NCI-H748 (cell line): ENCODE data around the gene TAB3.
"Not testable (repeated sequence)": the region's sequence is repeated elsewhere in the genome, so short reads cannot be mapped to it uniquely, and the experiment has no call there.

ENCODE experiments used
- DNase-seq: peaks from one replicate; lab custom pipeline; 2025; ENCODE audit not compliant: unreplicated experiment; lab: John Stamatoyannopoulos, UW

TAB3 gene

GRCh38 chrX:30819080-30819479 lies 70.0 kb downstream of the TAB3 start:
- DNase-seq = no peak

- DNase-seq = no peak
Observed at GRCh38 chrX:30816079-30816478, 73.0 kb downstream of the TAB3 start.

DNA sequence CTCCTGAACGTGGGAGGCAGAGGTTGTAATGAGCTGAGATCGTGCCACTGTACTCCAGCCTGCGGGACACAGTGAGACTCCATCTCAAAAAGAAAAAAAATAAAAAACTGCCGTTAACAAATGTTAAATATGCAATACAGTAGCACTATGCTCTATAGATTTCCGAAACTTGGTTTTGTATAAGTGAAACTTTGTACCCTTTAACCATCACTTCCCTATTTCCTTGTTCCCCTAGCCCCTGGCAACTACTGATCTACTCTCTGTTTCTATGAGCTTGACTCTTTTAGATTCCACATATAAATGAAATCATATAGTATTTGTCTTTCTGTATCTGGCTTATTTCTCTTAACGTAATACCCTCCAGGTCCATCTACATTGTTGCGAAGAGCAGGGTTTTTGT lies 74.1 kb downstream of the TAB3 start:
- DNase-seq = no peak

DNA sequence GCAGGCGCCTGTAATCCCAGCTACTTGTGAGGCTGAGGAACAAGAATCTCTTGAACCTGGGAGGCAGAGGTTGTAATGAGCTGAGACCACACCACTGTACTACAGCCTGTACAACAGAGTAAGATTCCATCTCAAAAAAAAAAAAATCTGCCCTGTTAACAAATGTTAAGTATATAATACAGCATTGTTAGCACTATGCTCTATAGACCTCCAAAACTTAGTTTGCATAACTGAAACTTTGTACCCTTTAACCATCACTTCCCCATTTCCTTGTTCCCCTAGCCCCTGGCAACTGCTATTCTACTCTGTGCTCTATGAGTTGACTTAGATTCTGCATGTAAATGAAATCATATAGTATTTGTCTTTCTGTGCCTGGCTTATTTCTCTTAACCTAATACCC lies 76.7 kb downstream of the TAB3 start:
- no peak for DNase-seq

GRCh38 chrX:30806187-30806728 lies 82.8 kb downstream of the TAB3 start:
- DNase-seq = no peak

DNA sequence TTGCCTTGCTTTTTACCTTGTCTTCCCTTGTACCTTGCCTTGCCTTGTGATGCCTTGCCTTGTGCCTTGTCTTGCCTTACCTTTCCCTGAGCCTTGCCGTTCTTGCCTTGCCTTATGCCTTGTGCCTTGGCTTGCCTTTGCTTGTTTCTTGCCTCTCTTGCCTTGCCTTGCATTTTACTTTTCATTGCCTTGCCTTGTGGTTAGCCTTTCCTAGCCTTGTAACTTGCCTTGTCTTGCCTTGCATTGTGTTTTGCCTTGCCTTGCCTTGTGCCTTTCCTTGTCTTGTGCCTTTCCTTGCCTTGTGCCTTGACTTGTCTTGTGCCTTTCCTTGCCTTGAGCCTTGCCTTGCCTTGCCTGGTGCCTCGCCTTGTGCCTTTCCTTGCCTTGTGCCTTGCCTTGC lies 84.6 kb downstream of the TAB3 start:
- no peak for DNase-seq

GRCh38 chrX:30800901-30801300 lies 88.2 kb downstream of the TAB3 start:
- no peak for DNase-seq

GRCh38 chrX:30799327-30799726 lies 89.7 kb downstream of the TAB3 start:
- DNase-seq = no peak

GRCh38 chrX:30798810-30799209 lies 90.2 kb downstream of the TAB3 start:
- no peak for DNase-seq

DNA sequence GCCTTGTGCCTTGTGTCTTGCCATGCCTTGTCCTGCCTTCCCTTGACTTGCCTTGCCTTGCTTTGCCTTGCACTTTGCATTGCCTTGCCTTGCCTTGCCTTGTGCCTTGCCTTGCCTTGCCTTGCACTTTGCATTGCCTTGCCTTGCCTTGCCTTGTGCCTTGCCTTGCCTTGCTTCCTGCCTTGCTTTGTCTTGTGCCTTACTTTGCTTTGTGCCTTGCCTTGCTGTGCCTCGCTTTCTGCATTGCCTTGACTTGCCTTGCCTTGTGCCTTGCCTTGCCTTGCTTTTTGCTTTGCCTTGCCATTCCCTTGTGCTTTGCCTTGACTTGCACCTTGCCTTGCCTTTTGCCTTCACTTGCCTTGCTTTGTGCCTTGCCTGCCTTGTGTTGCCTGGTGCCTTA lies 91.8 kb downstream of the TAB3 start:
- DNase-seq = not testable (repeated sequence)

- DNase-seq = no peak
Observed at GRCh38 chrX:30795981-30796958, 92.8 kb downstream of the TAB3 start.

GRCh38 chrX:30794497-30794896 lies 94.6 kb downstream of the TAB3 start:
- no peak for DNase-seq

DNA sequence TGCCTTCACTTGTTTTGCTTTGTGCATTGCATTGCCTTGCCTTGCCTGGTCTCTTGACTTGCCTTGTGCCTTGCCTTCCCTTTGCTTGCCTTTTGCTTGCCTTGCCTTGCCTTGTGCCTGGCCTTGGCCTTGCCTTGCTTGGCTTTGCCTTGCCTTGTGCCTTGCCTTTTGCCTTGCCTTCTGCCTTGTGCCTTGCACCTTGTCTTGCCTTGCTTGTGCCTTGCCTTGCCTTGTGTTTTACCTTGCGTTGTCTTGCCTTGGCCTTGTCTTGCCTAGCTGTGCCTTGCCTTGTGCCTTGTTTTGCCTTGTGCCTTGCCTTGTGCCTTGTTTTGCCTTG lies 95.3 kb downstream of the TAB3 start:
- no peak for DNase-seq

DNA sequence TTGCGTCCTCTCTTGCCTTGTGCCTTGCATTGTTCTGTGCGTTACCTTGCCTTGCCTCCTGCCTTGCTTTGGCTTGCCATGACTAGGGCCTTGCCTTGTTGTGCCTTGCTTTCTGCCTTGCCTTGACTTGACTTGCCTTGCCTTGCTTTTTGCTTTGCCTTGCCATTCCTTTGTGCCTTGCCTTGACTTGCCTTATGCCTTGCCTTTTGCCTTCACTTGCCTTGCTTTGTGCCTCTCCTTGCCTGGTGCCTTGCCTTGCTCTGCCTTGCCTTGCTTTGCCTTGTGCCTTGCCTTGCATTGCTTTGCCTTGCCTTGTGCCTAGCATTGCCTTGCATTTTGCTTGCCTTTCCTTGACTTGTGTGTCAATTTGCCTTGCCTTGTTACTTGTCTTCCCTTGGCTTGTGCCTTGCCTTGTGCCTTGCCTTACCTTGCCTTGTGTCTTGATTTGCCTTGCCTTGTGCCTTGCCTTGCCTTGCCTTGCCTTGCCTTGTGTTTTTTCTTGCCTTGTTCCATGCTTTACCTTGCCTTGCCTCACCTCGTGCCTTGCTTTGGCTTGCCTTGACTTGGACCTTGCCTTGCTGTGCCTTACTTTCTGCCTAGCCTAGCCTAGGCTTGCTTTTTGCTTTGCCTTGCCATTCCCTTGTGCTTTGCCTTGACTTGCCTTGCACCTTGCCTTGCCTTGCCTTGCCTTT lies 95.8 kb downstream of the TAB3 start:
- no peak for DNase-seq

DNA sequence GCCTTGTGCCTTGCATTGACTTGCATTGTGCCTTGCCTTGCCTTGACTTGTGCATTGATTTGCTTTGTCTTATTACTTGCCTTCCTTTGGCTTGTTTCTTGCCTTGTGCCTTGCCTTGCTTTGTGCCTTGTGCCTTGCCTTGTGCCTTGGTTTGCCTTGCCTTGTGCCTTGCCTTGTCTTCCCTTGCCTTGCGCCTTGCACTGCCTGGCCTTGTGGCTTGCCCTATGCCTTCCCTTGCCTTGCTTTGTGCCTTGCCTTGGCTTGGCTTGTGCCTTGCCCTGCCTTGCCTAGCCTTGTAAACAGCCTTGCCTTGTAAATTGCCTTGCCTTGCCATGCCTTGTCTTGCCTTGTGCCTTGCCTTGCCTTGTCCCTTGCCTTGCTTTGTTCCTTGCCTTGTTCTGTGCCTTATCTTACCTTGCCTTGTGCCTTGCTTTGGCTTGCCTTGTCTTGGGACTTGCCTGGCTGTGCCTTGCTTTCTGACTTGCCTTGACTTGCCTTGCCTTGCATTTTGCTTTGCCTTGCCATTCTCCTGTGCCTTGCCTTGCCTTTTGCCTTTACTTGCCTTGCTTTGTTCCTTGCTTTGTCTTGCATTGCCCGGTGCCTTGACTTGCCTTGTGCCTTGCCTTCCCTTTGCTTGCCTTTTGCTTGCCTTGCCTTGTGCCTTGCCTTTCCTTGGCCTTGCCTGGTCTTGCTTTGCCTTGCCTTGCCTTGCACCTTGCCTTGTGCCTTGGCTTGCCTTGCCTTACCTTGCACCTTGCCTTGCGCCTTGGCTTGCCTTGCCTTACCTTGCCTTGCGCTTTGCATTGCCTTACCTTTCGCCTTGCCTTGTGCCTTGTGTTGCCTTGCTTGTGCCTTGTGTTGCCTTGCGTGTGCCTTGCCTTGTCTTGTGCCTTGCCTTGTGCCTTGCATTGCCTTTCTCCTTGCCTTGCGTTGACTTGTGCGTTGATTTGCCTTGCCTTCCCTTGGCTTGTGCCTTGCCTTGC lies 97.5 kb downstream of the TAB3 start:
- DNase-seq = no peak

GRCh38 chrX:30787012-30787411 lies 102.0 kb downstream of the TAB3 start:
- DNase-seq = no peak

GRCh38 chrX:30786374-30786773 lies 102.7 kb downstream of the TAB3 start:
- no peak for DNase-seq

- no peak for DNase-seq
Observed at GRCh38 chrX:30781711-30782444, 107.2 kb downstream of the TAB3 start.

DNA sequence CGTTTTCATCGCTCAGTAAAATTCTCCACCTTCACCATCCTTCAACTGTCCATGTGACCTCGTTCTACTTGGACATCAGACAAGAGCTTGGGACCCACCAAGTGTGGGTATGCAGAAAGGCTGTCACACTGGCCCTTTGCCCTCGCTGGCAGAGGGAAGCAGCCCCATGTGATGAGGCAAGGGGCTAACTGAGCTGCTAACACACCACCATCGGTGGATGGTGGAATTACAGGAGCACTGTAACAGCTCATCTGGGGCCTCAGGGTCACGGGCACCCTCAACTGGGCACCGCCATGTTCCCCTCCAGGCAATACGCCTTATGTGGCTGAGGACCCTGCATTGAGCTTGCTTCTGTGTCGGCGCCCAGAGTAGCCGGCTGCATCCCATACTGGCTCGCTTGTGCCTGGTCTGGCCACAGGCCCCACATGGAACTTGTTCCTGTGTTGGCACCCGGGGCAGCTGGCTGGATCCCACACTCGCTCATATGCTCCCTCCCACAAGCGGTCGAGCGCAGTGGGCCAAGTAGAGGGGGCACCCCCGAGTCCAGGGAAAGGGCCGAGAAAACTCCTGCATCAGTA lies 109.5 kb downstream of the TAB3 start:
- DNase-seq = no peak

DNA sequence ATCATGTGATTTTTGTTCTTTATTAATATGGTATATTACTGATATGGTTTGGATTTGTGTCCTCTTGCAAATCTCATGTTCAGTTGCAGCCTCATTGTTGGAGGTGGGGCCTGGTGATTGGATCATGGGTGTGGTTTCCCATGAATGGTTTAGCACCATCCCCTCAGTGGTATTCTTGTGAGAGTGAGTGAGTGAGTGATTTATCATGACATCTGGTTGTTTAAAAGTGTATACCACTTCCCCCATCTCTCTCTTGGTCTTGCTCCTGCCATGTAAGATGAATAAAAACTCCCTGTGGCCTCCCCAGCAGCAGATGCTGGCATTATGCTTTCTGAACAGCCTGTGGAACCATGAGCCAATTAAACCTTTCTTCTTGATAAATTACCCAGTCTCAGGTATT lies 111.5 kb downstream of the TAB3 start:
- DNase-seq = no peak
